GM19467 (cell line): ENCODE measurements around the gene ILF3.

Experiments
- ATAC-seq: cut with Tn5 transposase; IDR thresholded peaks from one replicate; pipeline ENCODE4 v1.9.1; 2021; ENCODE audit warnings: mild to moderate bottlenecking, moderate library complexity; ENCODE audit not compliant: unreplicated experiment

ILF3 gene

GRCh38 chr19:10727685-10728201, 73.6 kb downstream of the ILF3 start:
- ATAC-seq: no peak

GRCh38 chr19:10729411-10729810, 75.3 kb downstream of the ILF3 start:
- no peak for ATAC-seq

- ATAC-seq: no peak
Observed at GRCh38 chr19:10730932-10731331, 76.8 kb downstream of the ILF3 start.

- ATAC-seq: no peak
Observed at GRCh38 chr19:10735741-10736140, 81.6 kb downstream of the ILF3 start.

- no peak for ATAC-seq
Observed at GRCh38 chr19:10736189-10736588, 82.0 kb downstream of the ILF3 start.

- no peak for ATAC-seq
Observed at GRCh38 chr19:10736916-10737551, 82.9 kb downstream of the ILF3 start.

- no peak for ATAC-seq
Observed at GRCh38 chr19:10737722-10738121, 83.6 kb downstream of the ILF3 start.

- ATAC-seq: no peak
Observed at GRCh38 chr19:10740798-10741197, 86.7 kb downstream of the ILF3 start.
